ENCODE results near the gene NCAPD2.

DNA sequence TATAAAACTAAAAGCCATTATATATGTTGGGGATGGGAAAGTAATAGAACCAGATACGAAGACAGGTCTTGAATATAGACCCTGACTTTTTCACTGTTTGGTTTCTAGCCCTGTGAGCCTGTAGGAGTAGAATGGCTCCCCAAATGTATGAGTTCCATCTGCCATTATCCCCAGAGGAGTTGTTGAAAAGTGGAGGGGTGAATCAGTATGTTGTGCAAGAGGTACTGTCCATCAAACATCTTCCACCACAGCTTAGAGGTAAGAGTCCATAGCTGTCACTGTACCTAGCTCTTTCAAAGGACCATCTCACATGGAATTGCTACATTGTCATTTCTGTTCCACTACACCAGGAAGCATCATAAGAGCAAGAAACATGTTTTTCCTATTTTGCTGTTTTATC lies 1.1 kb downstream of the NCAPD2 start:
- TF ChIP-seq POLR2A (IDR thresholded peaks at IDR 0.05; ENCODE audit: extremely low read depth, insufficient read length), result no peak
- TF ChIP-seq, protein P1, sequence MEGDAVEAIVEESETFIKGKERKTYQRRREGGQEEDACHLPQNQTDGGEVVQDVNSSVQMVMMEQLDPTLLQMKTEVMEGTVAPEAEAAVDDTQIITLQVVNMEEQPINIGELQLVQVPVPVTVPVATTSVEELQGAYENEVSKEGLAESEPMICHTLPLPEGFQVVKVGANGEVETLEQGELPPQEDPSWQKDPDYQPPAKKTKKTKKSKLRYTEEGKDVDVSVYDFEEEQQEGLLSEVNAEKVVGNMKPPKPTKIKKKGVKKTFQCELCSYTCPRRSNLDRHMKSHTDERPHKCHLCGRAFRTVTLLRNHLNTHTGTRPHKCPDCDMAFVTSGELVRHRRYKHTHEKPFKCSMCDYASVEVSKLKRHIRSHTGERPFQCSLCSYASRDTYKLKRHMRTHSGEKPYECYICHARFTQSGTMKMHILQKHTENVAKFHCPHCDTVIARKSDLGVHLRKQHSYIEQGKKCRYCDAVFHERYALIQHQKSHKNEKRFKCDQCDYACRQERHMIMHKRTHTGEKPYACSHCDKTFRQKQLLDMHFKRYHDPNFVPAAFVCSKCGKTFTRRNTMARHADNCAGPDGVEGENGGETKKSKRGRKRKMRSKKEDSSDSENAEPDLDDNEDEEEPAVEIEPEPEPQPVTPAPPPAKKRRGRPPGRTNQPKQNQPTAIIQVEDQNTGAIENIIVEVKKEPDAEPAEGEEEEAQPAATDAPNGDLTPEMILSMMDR (IDR thresholded peaks at IDR 0.05; ENCODE audit: low read depth, low read length), result no peak
